Measurements from ENCODE around the gene CCNY. TPM values are rescaled to one million over a fixed set of nuclear protein-coding genes. Genes with fewer than 3 reads are reported as not detected.
"Not testable (repeated sequence)": the region's sequence is repeated elsewhere in the genome, so short reads cannot be mapped to it uniquely, and the experiment has no call there.

Gene CCNY
- total RNA-seq, 2 experiments from 2014 or later = 62.5 to 62.8 TPM

- ChIA-PET CTCF (no interaction called here), POLR2A (no interaction called here)
Measured at GRCh38 chr10:35493196-35494118, 157.1 kb downstream of the CCNY start.

GRCh38 chr10:35495521-35496119 is 159.3 kb downstream of the CCNY start:
- CTCF ChIA-PET = interaction anchor here (1.0 kb wide), 1 partner anchor 30 kb away, joined by 4 read pairs; no protein-coding TSS in a partner anchor
- POLR2A ChIA-PET = no interaction called here

- CTCF ChIA-PET = no interaction called here
Measured at GRCh38 chr10:35497909-35498308, 161.6 kb downstream of the CCNY start.

GRCh38 chr10:35498693-35499092 is 162.4 kb downstream of the CCNY start:
- CTCF ChIA-PET = no interaction called here
- POLR2A ChIA-PET = no interaction called here

More at GRCh38 chr10:35497909-35498308, 161.6 kb downstream of the CCNY start:
- POLR2A ChIA-PET = no interaction called here

- ChIA-PET POLR2A (no interaction called here), CTCF (no interaction called here)
Measured at GRCh38 chr10:35501923-35502322, 165.6 kb downstream of the CCNY start.

GRCh38 chr10:35502692-35503091 is 166.4 kb downstream of the CCNY start:
- CTCF ChIA-PET = no interaction called here
- POLR2A ChIA-PET = no interaction called here

- ChIA-PET CTCF (no interaction called here), POLR2A (interaction anchor here (0.5 kb wide), 1 partner anchor 526 kb away, joined by 4 read pairs; no protein-coding TSS in a partner anchor)
Measured at GRCh38 chr10:35503578-35503977, 167.3 kb downstream of the CCNY start.

- POLR2A ChIA-PET = interaction anchor here (0.5 kb wide), 1 partner anchor 527 kb away, joined by 4 read pairs; no protein-coding TSS in a partner anchor
- CTCF ChIA-PET = no interaction called here
Measured at GRCh38 chr10:35504132-35504531, 167.8 kb downstream of the CCNY start.

- ChIA-PET POLR2A (no interaction called here), CTCF (no interaction called here)
Measured at GRCh38 chr10:35505241-35505873, 169.0 kb downstream of the CCNY start.

GRCh38 chr10:35506741-35507140 is 170.4 kb downstream of the CCNY start:
- ChIA-PET CTCF (no interaction called here), POLR2A (no interaction called here)

GRCh38 chr10:35507519-35508109 is 171.3 kb downstream of the CCNY start:
- ChIA-PET POLR2A (no interaction called here), CTCF (no interaction called here)

- POLR2A ChIA-PET = no interaction called here
Measured at GRCh38 chr10:35508647-35509046, 172.3 kb downstream of the CCNY start.

GRCh38 chr10:35510891-35511290 is 174.6 kb downstream of the CCNY start:
- POLR2A ChIA-PET = no interaction called here

More at GRCh38 chr10:35508647-35509046, 172.3 kb downstream of the CCNY start:
- CTCF ChIA-PET = no interaction called here

GRCh38 chr10:35511647-35512046 is 175.3 kb downstream of the CCNY start:
- POLR2A ChIA-PET = no interaction called here
- CTCF ChIA-PET = no interaction called here

More at GRCh38 chr10:35510891-35511290, 174.6 kb downstream of the CCNY start:
- CTCF ChIA-PET = interaction anchor here (0.6 kb wide), 1 partner anchor 9 kb away, joined by 5 read pairs; no protein-coding TSS in a partner anchor

- ChIA-PET POLR2A (no interaction called here), CTCF (interaction anchor here (0.6 kb wide), 1 partner anchor 10 kb away, joined by 3 read pairs; no protein-coding TSS in a partner anchor)
Measured at GRCh38 chr10:35516102-35516670, 179.9 kb downstream of the CCNY start.

GRCh38 chr10:35517431-35518181 is 181.3 kb downstream of the CCNY start:
- ChIA-PET CTCF (no interaction called here), POLR2A (no interaction called here)

- CTCF ChIA-PET, POLR2A ChIA-PET: not testable (repeated sequence)
Measured at GRCh38 chr10:35518187-35518586, 181.9 kb downstream of the CCNY start.

GRCh38 chr10:35520996-35521395 is 184.7 kb downstream of the CCNY start:
- POLR2A ChIA-PET = interaction anchor here (0.5 kb wide), 1 partner anchor 914 kb away, joined by 10 read pairs; no protein-coding TSS in a partner anchor
- CTCF ChIA-PET = no interaction called here

- POLR2A ChIA-PET = no interaction called here
- CTCF ChIA-PET = no interaction called here
Measured at GRCh38 chr10:35523670-35524225, 187.4 kb downstream of the CCNY start.

Data from activated CD8-positive, alpha-beta memory T cell treated with anti-CD3 and anti-CD28 coated beads for 36 hours (primary cell).